NCI-H345 treated with DMSO at 0.1 percent for 48 hours (cell line): ENCODE results near the gene MROH2A.
"Not testable (repeated sequence)": the region's sequence is repeated elsewhere in the genome, so short reads cannot be mapped to it uniquely, and the experiment has no call there.

Experiments
- DNase-seq: peaks from one replicate; lab custom pipeline; 2025; ENCODE audit not compliant: unreplicated experiment; lab: John Stamatoyannopoulos, UW

MROH2A gene, protein sequence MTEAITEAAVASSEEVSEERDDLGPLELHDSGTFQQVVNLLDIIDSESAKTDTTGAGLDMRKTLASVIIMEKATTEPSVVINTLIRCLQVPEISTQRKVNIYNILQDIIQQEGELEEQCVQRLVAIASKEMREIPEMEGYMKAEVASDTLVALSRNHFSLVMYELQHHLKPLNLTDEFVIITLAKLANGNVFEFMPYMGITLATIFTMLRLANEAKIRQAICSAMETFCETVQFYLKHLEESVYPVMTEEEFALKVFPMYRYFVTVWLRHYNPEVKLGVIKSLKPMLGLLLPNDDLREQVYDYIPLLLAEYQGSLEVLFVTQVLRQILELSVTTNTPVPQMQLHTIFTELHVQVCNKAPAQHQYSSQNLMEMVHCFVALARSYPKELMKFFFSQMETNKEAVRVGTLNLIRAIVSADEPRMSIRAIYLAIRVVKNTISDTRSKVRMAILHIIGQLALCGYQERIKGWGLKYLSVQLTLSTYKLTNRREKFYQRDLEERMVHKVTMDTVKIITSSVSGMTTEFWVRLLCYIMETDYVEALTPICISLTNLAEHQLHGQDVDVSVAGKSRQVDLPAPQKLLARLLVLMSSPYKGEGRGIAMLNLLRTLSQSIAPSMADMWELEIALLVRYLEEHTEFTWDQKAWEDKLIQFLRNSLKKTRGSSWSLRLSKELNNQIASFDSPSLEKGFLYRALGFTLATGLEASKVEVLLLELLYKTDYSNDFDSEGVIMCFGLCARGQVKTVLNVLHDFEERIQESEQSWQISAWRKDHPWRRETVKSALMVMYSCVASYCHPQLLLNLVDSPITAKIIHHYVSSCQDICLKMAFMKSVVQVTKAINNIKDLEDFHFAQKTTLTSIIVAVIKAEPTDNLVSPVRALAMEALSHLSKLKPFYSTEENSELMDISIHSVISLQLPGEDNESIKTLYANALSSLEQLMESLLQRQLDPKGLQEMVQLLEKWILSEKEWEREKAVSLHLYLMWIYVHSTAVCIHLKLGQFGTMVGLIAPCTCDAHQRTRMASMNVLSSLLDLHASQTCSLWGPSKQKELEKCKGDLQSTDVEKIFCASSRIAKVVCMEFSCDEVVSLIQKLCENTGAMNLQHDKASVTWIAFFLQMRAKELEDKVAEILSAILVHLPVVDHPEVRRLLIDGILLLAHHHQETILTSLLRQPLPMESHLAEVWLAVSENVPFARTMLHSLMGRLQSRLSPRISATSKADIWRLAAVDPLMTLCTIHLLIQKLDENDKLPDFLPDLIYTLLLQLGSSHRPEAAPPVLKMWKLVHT (N-terminal part only)

DNA sequence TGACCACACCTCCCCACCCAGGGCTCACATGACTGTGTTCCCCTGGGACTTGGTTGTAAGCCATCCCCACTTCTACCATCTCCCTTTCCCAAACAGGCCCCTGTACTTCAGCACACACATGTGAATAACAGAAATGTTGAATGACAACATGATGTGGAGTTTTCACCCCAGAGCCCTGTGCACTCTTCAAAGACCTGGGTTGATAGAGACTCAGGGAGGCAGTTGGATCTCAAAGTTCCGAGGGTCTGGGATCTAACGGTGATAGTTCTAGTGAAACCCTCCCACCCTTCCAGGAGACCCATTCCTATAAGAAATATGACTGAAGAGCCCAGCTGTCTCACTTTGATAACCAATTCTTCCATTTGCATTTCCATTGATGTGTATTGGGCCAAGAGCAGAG lies at the start of gene MROH2A:
Gene MROH2A, plus strand, starts transcription at position 301 of the 400 bp plus-strand sequence. CDS start 1,029 bp downstream, outside the sequence.
- DNase-seq: no peak

DNA sequence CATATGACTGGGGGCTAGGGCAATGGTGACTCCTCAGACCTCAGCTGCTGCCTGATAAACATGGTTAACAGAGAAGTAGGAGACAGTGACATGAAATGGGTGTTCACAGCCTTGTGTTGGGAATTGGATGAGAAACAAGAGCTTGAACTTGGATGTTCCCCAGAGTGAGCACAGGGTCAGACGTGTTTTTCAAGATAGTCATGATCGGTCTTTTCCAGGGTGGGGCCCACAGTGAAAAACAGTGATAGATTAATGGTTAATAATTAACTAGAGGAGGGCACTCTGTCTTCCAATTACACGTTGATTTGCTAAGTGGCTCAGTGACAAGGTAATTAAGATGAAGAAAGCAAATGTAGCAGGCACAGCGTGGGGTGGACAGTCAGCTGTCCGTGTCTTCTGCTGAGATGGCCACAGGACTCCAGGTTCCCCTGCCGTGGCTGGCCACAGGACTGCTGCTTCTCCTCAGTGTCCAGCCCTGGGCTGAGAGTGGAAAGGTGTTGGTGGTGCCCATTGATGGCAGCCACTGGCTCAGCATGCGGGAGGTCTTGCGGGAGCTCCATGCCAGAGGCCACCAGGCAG lies 49.3 kb upstream of the MROH2A start, which contains the start of gene UGT1A3:
Gene UGT1A3, plus strand, starts transcription at position 320 of the 579 bp plus-strand sequence. Its CDS starts 85 bp downstream, at position 405.
- DNase-seq: no peak

DNA sequence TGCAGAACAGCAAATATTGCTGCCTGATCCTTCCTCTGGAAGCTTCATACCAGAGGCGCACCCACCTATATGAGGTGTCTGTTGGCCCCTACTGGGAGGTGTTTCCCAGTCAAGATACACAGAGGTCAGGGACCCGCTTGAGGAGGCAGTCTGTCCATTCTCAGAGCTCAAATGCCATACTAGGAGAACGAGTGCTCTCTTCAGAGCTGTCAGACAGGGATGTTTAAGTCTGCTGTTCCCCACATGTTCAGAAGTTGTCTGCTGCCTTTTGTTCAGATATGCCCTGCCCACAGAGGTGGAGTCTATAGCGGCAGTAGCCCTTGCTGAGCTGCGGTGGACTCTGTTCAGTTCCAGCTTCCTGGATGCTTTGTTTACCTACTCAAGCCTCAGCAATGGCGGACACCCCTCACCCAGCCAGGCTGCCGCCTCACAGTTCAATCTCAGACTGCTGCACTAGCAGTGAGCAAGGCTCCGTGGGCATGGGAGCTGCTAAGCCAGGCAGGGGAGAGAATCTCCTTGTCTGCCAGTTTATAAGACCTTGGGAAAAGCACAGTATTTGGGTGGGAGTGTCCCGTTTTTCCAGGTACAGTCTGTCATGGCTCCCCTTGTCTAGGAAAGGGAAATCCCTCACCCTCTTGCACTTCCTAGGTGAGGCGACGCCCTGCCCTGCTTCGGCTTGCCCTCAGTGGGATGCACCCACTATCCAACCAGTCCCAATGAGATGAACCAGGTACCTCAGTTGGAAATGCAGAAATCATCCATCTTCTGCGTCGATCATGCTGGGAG lies 41.1 kb upstream of the MROH2A start:
- DNase-seq: not testable (repeated sequence)

DNA sequence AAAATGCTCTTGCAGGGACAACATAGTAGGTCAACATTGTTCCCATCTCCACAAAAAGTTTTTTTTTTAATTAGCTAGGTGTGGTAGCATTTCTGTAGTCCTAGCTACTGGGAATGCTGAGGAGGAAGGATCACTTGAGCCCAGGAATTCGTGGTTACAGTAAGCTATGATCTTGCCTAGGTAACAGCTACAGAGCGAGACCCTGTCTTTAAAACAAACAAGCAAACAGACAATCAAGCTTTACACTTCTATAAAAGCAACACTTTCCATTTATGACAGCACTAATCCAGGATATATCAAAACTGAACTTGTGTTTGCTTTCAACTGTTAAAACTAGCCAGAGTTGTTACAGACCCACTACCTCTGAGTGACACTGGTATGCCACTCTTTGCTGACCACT lies 37.3 kb upstream of the MROH2A start:
- no peak for DNase-seq

DNA sequence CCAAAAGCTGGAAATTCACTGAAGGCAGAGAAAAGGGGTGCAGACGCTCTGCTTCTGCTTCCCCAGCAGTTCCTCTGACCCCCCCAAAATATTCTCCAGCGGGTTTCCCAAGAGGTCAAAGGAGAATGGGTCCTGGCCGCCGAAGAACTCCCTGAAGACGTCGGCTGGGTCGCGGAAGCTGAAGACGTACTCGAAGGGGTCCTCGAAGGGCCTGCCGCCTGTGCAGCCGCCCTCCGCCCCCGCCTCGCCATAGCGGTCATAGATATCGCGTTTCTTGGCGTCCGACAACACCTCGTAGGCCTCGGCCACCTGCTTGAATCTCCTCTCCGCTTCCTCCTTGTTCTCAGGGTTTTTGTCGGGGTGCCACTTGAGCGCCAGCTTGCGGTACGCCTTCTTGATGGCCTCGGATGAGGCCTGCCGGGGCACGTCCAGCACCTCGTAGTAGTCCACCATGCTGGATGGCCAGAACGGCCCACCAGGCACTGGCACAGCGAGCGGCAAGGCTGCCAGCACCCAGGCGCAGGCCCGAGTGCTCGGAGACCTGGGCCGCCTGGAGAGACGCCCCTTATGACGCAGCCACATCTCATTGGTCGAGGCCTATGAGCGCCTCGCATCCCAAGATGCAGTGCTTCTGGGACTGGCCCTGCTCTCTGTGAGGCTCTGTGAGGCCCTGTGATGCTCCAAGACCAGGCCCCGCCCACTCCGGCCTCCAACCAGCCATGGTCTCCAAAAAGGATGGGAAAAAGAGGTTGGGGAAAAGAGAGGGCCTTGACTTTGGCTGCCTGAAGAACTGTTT lies 34.5 kb upstream of the MROH2A start:
- DNase-seq: no peak

DNA sequence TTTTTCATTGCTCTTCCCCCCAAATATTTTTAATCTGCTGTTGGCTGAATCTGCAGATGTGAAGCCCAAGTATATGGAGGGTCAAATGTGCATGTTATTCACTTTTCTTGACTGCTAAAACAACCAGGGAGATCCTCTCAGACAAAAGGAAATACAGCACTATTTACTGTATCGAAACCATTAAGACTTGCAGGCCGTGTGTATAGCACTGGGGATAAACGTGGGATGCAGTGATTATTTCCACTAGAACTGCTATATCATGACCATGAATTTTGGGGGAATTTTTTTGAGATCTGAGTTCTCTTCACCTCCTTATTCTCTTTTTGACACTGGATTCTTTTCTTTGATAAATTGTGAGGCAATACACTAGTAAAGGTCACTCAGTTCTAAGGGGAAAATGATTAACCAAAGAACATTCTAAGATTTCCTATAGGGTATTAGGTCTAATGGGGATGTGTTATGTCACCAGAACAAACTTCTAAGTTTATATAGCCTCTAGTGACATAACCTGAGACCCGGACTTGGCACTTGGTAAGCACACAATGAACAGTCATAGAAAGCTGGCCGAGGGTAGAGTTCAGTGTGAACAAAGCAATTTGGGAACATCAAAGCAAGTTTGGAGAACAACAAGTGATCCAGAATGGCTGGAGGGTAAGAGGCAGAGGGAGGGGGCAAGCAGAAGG lies 32.9 kb upstream of the MROH2A start:
- DNase-seq: no peak

DNA sequence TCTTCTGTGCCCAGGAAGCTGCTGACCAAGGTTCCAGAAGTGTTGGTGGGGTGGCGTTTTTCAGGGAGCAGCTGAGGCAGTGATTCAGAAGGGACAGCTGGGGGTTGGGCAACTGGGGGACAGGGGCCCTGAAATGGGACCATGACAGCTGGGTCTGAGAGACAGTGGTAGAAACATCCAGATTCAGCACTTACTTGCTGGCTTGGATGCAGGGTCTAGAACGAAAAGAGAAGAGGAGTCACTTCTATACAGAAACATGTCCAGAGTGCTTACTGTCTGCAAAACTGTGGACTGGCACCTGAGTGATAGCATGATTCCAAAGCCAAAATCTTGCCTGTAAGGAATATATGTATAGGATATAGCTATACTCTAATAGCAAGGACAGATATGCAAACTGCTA lies 32.3 kb upstream of the MROH2A start:
- not testable (repeated sequence) for DNase-seq

DNA sequence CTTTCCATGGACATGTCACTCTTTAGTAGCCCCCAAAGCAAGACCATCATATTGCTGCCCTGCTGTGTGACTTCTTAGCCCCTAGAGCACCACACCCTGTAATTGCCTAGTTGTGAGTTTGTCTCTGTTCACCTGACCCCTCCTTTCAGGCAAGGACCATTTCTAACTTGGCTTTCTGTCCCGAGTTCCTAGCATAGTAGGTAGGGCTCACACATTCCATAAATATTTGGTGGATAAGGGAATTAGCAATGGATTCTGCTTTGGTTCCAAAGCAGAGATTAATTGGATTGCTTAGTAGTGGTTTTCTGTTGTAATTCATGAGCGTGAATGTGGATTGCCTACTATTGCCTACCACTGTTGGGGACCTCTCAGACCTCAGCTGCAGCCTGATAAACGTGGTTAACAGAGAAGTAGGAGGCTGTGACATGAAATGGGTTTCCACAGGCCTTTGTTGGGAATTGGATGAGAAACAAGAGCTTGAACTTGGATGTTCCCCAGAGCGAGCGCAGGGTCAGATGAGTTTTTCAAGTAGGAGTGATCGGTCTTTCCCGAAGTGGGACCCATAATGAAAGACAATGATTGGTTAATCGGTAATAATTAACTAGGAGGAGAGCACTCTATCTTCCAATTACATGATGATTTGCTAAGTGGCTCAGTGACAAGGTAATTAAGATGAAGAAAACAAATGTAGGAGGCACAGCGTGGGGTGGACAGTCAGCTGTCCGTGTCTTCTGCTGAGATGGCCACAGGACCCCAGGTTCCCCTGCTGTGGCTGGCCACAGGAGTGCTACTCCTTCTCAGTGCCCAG lies 31.5 kb upstream of the MROH2A start:
- no peak for DNase-seq

DNA sequence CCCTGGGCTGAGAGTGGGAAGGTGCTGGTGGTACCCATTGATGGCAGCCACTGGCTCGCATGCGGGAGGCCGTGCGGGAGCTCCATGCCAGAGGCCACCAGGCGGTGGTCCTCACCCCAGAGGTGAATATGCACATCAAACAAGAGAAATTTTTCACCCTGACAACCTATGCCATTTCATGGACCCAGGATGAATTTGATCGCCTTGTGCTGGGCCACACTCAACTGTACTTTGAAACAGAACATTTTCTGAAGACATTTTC lies 30.9 kb upstream of the MROH2A start:
- DNase-seq: no peak

DNA sequence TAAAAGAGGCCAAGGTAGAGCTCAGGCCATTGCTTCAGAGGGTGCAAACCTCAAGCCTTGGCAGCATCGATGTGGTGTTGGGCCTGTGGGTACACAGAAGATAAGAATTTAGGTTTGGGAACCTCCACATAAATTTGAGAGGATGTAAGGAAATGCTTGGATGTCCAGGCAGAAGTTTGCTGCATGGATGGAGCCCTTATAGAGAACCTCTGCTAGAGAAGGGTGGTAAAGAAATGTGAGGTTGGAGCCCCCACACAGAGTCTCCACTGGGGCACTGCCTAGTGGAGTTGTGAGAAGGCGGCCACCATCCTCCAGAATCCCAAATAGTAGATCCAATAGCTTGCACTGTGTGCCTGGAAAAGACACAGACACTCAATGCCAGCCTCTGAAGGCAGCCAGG lies 27.4 kb upstream of the MROH2A start:
- DNase-seq: not testable (repeated sequence)

DNA sequence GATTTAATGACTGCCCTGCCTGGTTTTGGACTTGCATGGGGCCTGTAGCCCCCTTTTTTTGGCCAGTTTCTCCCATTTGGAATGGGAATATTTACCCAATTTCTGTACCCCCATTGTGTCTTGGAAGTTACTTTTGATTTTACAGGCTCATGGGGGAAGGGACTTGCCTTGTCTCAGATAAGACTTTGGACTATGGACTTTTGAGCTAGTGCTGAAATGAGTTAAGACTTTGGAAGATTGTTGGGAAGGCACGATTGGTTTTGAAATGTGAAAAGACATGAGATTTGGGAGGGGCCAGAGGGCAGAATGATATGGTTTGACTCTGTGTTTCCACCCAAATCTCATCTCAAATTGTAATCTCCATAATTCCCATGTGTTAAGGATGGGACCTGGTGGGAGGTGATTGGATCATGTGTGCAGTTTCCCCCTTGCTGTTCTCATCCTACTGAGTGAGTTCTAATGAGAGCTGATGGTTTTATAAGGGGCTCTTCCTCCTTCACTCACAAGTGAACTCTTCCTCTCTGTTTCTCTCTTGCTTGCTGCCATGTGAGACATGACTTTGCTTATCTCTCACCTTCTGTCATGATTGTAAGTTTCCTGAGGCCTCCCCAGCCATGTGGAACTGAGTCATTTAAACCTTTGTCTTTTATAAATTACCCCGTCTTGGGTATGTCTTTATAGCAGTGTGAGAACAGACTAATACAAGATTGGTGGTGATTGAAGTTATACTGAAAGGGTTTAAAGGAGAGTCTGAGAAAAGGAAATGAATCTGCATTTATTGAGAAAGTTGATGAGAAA lies 26.7 kb upstream of the MROH2A start:
- not testable (repeated sequence) for DNase-seq

DNA sequence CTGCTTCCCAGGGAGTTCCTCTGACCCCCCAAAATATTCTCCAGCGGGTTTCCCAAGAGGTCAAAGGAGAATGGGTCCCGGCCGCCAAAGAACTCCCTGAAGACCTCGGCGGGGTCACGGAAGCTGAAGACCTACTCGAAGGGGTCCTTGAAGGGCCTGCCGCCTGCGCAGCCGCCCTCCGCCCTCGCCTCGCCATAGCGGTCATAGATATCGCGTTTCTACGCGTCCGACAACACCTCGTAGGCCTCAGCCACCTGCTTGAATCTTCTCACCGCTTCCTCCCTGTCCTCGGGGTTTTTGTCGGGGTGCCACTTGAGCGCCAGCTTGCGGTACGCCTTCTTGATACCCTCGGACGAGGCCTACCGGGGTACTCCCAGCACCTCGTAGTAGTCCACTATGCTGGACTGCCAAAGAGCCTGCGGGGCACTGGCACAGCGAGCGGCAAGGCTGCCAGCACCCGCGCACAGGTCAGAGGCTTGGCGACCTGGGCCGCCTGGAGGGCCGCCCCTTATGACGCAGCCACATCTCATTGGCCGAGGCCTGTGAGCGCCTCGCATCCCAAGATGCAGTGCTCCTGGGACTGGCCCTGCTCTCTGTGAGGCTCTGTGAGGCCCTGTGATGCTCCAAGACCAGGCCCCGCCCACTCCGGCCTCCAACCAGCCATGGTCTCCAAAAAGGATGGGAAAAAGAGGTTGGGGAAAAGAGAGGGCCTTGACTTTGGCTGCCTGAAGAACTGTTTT lies 23.1 kb upstream of the MROH2A start:
- no peak for DNase-seq

DNA sequence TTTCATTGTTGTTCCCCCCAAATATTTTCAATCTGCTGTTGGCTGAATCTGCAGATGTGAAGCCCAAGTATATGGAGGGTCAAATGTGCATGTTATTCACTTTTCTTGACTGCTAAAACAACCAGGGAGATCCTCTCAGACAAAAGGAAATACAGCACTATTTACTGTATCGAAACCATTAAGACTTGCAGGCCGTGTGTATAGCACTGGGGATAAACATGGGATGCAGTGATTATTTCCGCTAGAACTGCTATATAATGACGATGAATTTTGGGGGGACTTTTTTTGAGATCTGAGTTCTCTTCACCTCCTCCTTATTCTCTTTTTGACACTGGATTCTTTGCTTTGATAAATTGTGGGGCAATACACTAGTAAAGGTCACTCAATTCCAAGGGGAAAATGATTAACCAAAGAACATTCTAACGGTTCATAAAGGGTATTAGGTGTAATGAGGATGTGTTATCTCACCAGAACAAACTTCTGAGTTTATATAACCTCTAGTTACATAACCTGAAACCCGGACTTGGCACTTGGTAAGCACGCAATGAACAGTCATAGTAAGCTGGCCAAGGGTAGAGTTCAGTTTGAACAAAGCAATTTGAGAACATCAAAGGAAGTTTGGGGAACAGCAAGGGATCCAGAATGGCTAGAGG lies 21.6 kb upstream of the MROH2A start:
- no peak for DNase-seq

DNA sequence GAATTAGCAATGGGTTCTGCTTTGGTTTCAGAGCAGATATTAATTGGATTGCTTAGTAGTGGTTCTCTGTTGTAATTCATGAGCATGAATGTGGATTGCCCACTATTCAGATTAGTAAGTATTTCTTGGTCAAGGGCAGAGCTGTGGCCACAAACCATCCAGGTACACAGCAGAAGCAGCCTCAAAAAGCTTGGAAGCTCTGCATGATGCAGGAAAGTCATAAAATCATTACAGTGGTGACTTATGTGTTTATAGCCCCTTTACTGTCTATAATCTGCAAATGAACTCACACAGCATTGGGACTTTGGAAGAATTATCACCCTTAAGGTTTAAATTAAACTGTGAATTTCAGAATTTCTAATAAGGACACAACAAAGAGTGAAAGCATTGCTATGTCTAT lies 20.0 kb upstream of the MROH2A start:
- DNase-seq: no peak

DNA sequence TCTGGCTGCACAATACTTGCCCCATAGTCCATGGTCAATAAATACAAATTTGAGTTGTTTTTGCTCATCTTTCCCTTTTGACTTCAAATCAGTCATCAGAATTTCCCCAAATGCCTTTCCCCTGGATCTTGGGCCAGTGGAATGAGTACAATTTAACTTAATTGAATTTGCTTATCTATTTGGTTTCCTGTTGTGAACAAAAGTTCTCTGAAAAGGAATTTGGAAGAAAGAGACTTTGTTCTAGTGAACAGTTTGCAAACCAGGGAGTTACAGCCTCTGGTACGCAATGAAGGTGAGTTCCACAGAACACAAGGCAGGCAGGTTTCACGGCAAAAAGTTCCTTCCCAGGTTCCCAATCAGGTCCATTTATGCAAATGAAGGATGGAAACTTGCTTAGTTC lies 19.3 kb upstream of the MROH2A start:
- DNase-seq: no peak

DNA sequence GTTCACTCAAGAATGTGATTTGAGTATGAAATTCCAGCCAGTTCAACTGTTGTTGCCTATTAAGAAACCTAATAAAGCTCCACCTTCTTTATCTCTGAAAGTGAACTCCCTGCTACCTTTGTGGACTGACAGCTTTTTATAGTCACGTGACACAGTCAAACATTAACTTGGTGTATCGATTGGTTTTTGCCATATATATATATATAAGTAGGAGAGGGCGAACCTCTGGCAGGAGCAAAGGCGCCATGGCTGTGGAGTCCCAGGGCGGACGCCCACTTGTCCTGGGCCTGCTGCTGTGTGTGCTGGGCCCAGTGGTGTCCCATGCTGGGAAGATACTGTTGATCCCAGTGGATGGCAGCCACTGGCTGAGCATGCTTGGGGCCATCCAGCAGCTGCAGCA lies 18.1 kb upstream of the MROH2A start, which contains the start of gene UGT1A1:
Gene UGT1A1, plus strand, starts transcription at position 228 of the 400 bp plus-strand sequence. Its CDS starts 18 bp downstream, at position 246.
- no peak for DNase-seq
